PC-3 (cell line): ENCODE results near the gene ADORA1.

Experiments
- EZH2 ChIP-seq: fragments of 300-600 bp; sonication (generic); IDR thresholded peaks from one replicate; pipeline ENCODE4 v1.6.1; 2017; ENCODE audit warnings: antibody characterized with exemption, mild to moderate bottlenecking, low read length; ENCODE audit not compliant: unreplicated experiment
- TF ChIP-seq, protein P1 (sequence below): fragments of 300-600 bp; sonication (generic); conservative IDR thresholded peaks from 2 replicates; pipeline ENCODE4 v1.5.1; 2017; ENCODE audit warnings: antibody characterized with exemption, low read depth, mild to moderate bottlenecking, low read length

DNA sequence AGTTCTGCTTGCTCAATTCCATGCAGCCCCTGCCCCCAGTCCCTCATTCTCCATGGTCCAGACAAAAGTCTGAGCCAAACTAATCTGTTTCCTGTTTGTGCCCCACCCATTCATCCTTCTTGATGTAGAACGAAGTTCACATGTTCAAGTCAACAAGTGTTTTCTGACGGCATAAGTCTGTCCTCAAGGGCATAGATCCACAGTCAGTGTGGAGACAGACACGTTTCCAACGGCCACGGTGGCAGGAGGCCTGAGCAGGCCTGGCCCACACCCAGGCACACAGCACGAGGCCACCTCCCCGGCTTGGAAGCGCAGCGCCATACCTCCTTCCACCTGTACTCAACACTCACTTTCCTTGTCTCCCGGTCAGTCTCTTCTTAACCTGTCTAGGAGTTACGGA is 16.1 kb downstream of the ADORA1 start:
- no peak for TF ChIP-seq EZH2
- TF ChIP-seq, protein P1, sequence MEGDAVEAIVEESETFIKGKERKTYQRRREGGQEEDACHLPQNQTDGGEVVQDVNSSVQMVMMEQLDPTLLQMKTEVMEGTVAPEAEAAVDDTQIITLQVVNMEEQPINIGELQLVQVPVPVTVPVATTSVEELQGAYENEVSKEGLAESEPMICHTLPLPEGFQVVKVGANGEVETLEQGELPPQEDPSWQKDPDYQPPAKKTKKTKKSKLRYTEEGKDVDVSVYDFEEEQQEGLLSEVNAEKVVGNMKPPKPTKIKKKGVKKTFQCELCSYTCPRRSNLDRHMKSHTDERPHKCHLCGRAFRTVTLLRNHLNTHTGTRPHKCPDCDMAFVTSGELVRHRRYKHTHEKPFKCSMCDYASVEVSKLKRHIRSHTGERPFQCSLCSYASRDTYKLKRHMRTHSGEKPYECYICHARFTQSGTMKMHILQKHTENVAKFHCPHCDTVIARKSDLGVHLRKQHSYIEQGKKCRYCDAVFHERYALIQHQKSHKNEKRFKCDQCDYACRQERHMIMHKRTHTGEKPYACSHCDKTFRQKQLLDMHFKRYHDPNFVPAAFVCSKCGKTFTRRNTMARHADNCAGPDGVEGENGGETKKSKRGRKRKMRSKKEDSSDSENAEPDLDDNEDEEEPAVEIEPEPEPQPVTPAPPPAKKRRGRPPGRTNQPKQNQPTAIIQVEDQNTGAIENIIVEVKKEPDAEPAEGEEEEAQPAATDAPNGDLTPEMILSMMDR, result no peak
